T-helper 9 cell (primary cell): Measurements from ENCODE around the gene ZNF266.

ENCODE experiments used
- DNase-seq: peaks from one replicate; pipeline ENCODE4 v3.0.0-alpha.2; 2020
- total RNA-seq, 2 donors: gene quantifications; one replicate each; lab custom pipeline; 2026; lab: John Stamatoyannopoulos, UW

Gene ZNF266
- 118 to 194 reads per million in 2 donors for total RNA-seq

GRCh38 chr19:9435279-9436268 lies at the start of gene ZNF266:
TSS of gene ZNF266 (minus strand) at chr19:9435573. CDS start at chr19:9420089, 15,484 bp downstream.
- DNase-seq, result peak; percentile 91

GRCh38 chr19:9485140-9485539 lies 49.8 kb upstream of the ZNF266 start:
- no peak for DNase-seq

- DNase-seq, result no peak
These were observed 39.6 kb upstream of the ZNF266 start for GRCh38 chr19:9474975-9475374.

GRCh38 chr19:9467161-9467560 lies 31.8 kb upstream of the ZNF266 start:
- no peak for DNase-seq

- DNase-seq, result no peak
These were observed 26.6 kb upstream of the ZNF266 start for GRCh38 chr19:9461938-9462337.

GRCh38 chr19:9456018-9456689 lies 20.8 kb upstream of the ZNF266 start:
- DNase-seq, result no peak

- no peak for DNase-seq
These were observed 18.6 kb upstream of the ZNF266 start for GRCh38 chr19:9453953-9454352.

- no peak for DNase-seq
These were observed 9.7 kb upstream of the ZNF266 start for GRCh38 chr19:9445037-9445436.

GRCh38 chr19:9436358-9436757 lies 985 bp upstream of the ZNF266 start:
- no peak for DNase-seq

- DNase-seq, result no peak
These were observed 3.9 kb downstream of the ZNF266 start for GRCh38 chr19:9431475-9431874.

- DNase-seq, result no peak
These were observed 4.9 kb downstream of the ZNF266 start for GRCh38 chr19:9430444-9430843.

GRCh38 chr19:9427941-9428340 lies 7.4 kb downstream of the ZNF266 start:
- no peak for DNase-seq

- DNase-seq, result no peak
These were observed 22.0 kb downstream of the ZNF266 start for GRCh38 chr19:9413240-9413954.

- DNase-seq, result no peak
These were observed 27.5 kb downstream of the ZNF266 start for GRCh38 chr19:9407827-9408226.

GRCh38 chr19:9406798-9407352 lies 28.5 kb downstream of the ZNF266 start:
- DNase-seq, result peak; percentile 19

GRCh38 chr19:9381361-9381785 lies 54.0 kb downstream of the ZNF266 start:
- no peak for DNase-seq

GRCh38 chr19:9370738-9371619 lies 64.4 kb downstream of the ZNF266 start:
- no peak for DNase-seq

- DNase-seq, result no peak
These were observed 72.5 kb downstream of the ZNF266 start, which contains the start of gene ZNF177 for GRCh38 chr19:9362905-9363304. TSS of gene ZNF177 (plus strand) at chr19:9363013. CDS start at chr19:9378312, 15,299 bp downstream.
